Superior temporal gyrus (tissue), 1 donor: ENCODE measurements around the gene ARHGEF12.
A peak's percentile ranks its signal among the peaks of the same experiment; 100 is the strongest.

Experiments used
- DNase-seq: peaks from one replicate; pipeline ENCODE4 v3.0.0-alpha.2; 2016; ENCODE audit errors: extremely low spot score

Gene ARHGEF12

GRCh38 chr11:120338107-120338933, 2.1 kb downstream of the ARHGEF12 start:
- DNase-seq = no peak

- DNase-seq = peak; percentile 85
Observed at GRCh38 chr11:120339394-120339890, 3.2 kb downstream of the ARHGEF12 start.

- no peak for DNase-seq
Observed at GRCh38 chr11:120340529-120340928, 4.3 kb downstream of the ARHGEF12 start.

DNA sequence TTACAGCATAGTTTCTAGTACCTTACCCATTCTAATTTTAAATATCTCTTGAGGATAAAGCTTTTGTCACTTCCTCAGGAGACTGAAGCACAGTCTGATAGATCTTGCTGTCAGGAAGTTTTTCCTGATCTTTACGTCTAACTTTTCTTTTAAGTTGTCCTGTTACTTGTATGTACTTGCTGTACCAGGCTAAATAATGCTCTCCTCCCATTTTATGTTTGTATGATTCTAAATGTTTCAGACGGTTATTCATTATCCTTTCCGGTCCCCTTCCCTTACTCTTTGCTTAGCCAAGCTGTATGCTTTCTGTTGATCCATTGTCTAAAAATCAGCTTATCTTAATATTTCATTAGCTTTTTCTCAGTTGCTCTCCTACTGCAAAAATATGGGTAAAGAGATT, 6.0 kb downstream of the ARHGEF12 start:
- DNase-seq = no peak

- no peak for DNase-seq
Observed at GRCh38 chr11:120342678-120343077, 6.5 kb downstream of the ARHGEF12 start.

DNA sequence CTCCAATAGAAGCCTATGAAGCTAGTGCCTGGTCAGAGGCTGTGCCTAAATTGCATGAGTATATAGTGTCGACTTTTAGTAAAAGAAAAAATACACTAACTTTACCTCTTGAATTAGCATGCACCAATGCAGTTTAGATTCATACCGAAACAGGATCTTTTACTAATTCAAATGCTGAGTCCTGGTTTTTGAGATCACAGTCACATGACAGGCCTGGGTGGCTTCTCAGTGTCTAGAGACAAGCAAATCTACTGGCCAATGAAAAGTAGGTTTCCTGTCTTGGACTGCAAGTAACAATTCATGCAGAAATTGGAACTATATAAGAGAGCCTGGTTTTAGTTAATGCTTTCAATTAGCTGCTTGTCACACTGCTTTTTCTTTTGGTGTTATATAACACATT, 7.2 kb downstream of the ARHGEF12 start:
- DNase-seq = peak; percentile 65

DNA sequence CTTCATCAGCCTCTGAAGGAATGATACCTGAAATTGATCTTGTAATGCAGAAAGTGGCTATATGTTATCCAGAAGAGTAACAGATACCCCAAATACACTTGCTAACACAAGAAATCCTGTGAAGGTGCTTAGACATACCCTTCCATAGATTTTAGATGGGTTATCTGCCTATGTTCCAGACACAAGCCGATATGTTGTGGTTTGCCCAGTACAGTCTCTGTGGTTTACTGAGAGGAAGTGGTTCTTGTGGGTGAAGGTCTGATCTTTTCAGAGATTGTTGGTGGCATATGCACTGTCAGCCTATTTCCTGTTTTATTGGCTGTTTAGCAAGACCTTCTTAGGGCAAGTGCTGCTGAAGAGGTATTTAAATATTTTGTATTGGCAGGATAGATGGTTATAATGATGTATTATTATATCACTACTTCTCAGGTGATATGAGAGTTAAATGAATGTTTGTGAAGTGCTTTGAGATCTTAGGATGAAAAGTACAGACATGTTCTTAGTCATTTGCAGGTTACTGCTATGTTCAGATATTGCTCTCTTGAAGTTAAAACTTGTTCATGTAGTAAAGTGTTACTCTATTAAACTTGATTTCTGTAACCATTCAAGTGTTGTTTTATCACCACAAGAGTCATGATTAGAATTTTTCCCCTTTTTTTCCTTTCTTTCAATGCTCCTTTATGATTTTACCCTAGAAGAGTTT, 8.2 kb downstream of the ARHGEF12 start:
- no peak for DNase-seq

GRCh38 chr11:120346233-120346632, 10.0 kb downstream of the ARHGEF12 start:
- no peak for DNase-seq

DNA sequence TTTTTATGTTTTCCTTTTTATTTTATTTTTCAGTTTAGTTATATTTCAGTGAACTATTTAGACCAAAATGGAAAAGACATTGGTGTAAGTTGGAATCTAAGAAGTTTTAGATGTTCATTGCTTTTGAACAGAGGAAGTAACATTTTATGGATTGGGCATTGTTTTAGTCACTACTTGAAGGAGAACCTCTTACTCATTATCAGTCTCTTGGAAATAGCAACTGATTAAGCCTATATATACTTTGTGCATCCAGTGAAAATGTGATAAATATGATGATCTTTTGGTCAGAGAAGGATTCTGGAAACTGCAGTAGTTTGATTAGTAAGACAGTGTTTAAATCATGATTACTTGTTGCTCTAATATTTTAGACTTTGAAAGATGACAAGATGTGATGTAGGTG, 14.4 kb downstream of the ARHGEF12 start:
- DNase-seq = no peak

GRCh38 chr11:120352405-120352804, 16.2 kb downstream of the ARHGEF12 start:
- no peak for DNase-seq

DNA sequence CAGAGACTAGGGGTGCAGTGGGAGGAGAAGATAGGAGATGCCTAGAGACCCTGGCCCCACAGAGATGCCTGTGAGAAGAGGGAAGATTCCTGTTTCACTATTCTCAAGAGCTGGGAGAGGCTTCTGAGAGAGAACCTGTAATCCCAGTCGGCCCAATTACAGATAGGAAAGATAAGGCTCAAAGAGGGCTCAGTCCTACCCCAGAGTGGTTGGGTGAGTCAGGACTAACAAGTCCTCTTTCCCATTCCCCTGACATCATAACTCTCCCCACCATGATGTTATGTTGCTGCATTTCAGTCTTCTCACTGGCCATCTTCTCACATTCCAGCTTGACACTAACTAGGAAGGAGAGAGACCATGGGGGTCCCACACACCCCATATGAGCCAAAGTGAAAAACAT, 17.9 kb downstream of the ARHGEF12 start:
- DNase-seq = no peak

GRCh38 chr11:120354779-120355178, 18.6 kb downstream of the ARHGEF12 start:
- no peak for DNase-seq

DNA sequence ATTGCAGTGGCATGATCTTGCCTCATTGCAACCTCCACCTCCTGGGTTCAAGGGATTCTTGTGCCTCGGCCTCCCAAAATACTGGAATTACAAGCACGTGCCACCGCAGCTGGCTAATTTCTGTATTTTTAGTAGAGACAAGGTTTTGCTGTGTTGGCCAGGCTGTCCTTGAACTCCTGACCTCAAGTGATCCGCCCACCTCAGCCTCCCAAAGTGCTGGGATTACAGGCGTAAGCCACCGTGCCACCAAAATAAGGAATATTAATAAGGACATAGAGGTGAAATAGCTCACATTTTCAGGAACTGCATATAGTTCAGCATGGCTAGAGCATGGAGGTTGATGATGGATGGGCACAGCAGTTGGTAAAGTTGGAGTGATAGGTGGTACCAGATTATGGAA, 21.4 kb downstream of the ARHGEF12 start:
- no peak for DNase-seq

DNA sequence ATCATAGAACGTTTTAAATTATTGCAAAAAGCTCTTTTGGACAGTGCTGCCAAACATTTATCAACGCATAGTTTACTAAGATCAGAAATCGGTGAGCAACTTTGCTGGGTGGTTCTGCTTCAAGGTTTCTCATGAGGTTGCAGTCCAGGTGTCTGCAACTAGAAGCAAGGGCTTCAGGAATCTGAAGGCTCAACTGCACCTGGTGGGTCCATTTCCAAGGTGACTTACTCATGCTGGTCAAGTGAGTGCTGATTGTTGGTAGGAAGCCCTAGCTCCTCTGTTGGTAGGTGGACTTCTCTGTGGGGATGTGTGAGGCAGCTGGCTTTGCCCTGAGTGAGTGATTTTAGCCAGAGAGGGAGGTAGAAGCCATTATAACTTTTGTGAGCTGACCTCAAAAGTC, 22.5 kb downstream of the ARHGEF12 start:
- no peak for DNase-seq

DNA sequence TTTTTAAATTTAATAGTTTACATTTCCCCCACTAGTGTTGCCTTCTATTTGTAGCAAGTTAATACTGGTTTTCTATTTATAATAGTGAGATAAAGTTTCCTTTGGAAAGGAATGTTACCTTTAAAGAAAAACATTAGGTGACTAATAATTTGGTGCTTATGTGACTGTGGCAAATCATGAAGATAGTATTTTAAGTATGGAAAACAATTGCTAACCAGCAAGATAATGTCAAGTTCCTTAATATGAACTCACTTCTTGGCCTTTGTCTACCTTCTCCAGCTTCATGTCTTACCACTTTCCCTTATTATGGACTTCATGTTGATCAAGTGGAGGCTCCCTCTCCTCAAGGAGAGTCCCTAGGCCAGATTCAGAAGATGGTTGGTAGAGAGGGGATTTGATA, 27.2 kb downstream of the ARHGEF12 start:
- no peak for DNase-seq

DNA sequence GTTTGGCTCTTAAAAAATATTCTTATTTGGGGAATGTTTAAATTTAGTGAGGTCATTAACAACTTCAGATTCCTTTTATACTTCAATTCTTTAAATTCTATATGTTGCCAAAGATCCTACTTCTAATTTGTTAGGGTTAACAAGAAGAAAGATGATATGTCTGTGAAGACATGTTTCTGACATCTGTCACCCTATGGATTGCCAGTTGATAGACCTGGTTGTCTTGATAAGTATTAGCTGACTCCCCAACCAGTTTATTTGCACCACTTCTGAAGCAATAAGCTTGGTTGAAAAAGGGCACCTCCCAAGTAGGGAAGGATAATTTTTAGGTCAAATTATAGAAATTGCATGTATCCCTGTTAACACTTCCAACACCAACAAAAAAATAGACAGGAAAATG, 29.3 kb downstream of the ARHGEF12 start:
- DNase-seq = no peak

GRCh38 chr11:120372296-120372695, 36.1 kb downstream of the ARHGEF12 start:
- DNase-seq = no peak

GRCh38 chr11:120375076-120375475, 38.9 kb downstream of the ARHGEF12 start:
- DNase-seq = no peak

DNA sequence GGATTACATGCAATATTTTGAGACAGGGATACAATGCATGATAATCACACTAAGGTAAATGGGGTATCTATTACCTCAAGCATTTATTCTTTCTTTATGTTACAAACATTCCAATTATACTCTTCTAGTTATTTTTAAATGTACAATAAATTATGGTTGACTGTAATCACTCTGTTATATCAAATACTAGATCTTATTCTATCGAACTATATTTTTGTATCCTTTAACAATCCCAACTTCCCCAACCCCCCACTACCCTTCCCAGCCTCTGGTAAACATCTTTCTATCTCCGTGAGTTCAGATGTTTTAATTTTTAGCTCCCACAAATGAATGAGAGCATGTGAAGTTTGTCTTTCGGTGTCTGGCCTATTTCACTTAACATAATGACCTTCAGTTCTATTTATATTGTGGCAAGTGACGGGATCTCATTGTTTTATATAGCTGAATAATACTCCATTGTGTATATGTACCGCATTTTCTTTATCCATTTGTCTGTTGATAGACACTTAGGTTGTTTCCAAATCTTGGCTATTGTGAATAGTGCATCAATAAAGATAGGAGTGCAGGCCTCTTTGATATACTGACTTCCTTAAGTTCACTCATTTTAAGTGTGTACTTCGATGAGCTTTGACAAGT, 40.5 kb downstream of the ARHGEF12 start:
- no peak for DNase-seq

DNA sequence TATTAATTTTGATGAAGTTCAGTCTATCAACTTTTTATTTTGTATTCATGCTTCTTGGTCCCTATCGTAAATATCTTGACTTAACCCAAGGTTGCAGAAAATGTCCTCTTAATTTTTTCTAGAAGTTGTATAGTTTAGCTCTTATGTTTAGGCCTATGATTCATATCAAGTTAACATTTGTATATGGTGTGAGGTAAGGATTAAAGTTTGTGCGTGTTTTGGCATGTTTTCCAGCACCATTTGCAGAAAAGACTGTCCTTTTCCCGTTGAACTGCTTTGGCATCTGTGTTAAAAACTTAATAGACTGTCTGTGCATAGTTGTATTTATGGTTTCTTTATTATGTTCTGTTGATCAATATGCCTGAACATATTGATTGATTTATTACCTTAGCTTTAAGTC, 42.3 kb downstream of the ARHGEF12 start:
- DNase-seq = no peak

GRCh38 chr11:120381401-120381800, 45.2 kb downstream of the ARHGEF12 start:
- no peak for DNase-seq

DNA sequence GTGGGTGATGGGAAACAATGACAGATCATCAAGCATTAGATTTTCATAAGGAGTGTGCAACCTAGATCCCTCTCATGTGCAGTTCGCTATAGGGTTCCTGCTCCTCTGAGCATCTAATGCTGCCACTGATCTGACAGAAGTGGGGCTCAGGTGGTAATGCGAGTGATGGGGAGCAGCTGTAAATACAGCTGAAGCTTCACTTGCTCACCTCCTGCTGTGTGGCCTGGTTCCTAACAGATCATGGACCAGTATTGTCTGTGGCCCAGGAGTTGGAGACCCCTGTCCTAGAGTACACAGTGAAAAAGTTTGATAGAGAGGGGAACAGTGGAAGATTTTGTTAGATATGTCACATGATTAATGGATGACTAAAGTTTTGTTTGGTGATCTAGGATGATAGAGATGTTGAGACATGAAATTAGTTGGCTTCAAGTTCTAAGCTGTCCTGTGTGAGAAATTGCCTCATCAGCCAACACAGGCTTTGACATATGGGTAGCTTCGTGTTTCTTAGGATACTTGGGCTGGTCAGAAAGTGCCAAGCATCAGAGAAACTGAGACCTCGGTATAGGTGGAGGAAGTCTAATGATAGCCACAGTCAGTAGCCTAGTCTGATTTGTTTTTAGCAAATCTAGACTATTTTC, 47.4 kb downstream of the ARHGEF12 start:
- DNase-seq = no peak
